Tibial artery (tissue), 4 donors: ENCODE measurements around the gene TPM1.

Experiments
- DNase-seq, 2 donors: peaks; one replicate each; pipeline ENCODE4 v3.0.0-alpha.2; 2019
- H3K27ac ChIP-seq, 2 donors: fragments of 200-600 bp; sonication (generic) in 1 of 2; 1 replicate in 1 of 2; 2 replicates in 1 of 2; pipeline ENCODE4 v1.5.1; 2018 to 2019; ENCODE audit warnings: mild to moderate bottlenecking in 1 of 2
- H3K27me3 ChIP-seq, 2 donors: fragments of 200-600 bp; sonication (generic) in 1 of 2; one replicate each; pipeline versions ENCODE4 v1.5.1 to v1.6.0; 2016 to 2019
- H3K36me3 ChIP-seq, 3 donors: fragments of 200-600 bp; sonication (generic) in 2 of 3; one replicate each; pipeline ENCODE4 v1.5.1; 2016 to 2019; ENCODE audit warnings: mild to moderate bottlenecking in 2 of 3
- H3K4me1 ChIP-seq, 4 donors: fragments of 200-600 bp; sonication (generic) in 2 of 4; 1 replicate in 3 of 4; 2 replicates in 1 of 4; pipeline ENCODE4 v1.5.1; 2016 to 2019
- H3K4me3 ChIP-seq, 2 donors: fragments of 200-600 bp; sonication (generic) in 1 of 2; 1 replicate in 1 of 2; 2 replicates in 1 of 2; pipeline ENCODE4 v1.5.1; 2018 to 2019; ENCODE audit warnings: mild to moderate bottlenecking in 2 of 2
- H3K9me3 ChIP-seq, 3 donors: fragments of 200-600 bp; sonication (generic) in 1 of 3; one replicate each; pipeline ENCODE4 v1.5.1; 2016 to 2019
- CTCF ChIP-seq, 2 experiments: fragments of 200-600 bp in 1 of 2; fragments of 450-650 bp in 1 of 2; IDR thresholded peaks; one replicate each; pipeline ENCODE4 v1.5.1; 2017 to 2019; ENCODE audit warnings: antibody characterized with exemption in 2 of 2, mild to moderate bottlenecking in 1 of 2, moderate library complexity in 1 of 2
- intact Hi-C: fragments of 100-400 bp; cut with DNase I; formaldehyde crosslinking; loops from one replicate; pipeline ENCODE4 v1.15.0; 2023; ENCODE audit warnings: low total_unique reads

The TPM1 gene

GRCh38 chr15:63083541-63083940, 41.0 kb downstream of the TPM1 start:
- TF ChIP-seq CTCF (IDR thresholded peaks at IDR 0.05) = no peak
- Histone ChIP-seq H3K27ac (no peak overlapping the region), H3K4me1 (no peaks in the 10 kb centered on the region)

GRCh38 chr15:63084806-63085205, 42.3 kb downstream of the TPM1 start:
- Histone ChIP-seq H3K4me3 (no peak overlapping the region), H3K27ac (no peak overlapping the region), H3K36me3 (no peaks in the 10 kb centered on the region), H3K27me3 (no peaks in the 10 kb centered on the region), H3K9me3 (no peaks in the 10 kb centered on the region), H3K4me1 (peaks cover 0 to 10% (median 3%) of the 10 kb centered on the region in 4 donors)
- intact Hi-C loops = no loop called here
- no peak for TF ChIP-seq CTCF (IDR thresholded peaks at IDR 0.05)
- no peak for DNase-seq

More at GRCh38 chr15:63083541-63083940, 41.0 kb downstream of the TPM1 start:
- no peaks in the 10 kb centered on the region for H3K27me3 ChIP-seq
- intact Hi-C loops = no loop called here
- H3K36me3 ChIP-seq = no peaks in the 10 kb centered on the region
- no peak overlapping the region for H3K4me3 ChIP-seq
- H3K9me3 ChIP-seq = no peaks in the 10 kb centered on the region
- no peak for DNase-seq

GRCh38 chr15:63085289-63085688, 42.7 kb downstream of the TPM1 start:
- Histone ChIP-seq H3K27ac (no peak overlapping the region), H3K9me3 (no peaks in the 10 kb centered on the region), H3K4me1 (peaks cover 0 to 10% (median 3%) of the 10 kb centered on the region in 4 donors), H3K36me3 (no peaks in the 10 kb centered on the region), H3K4me3 (no peak overlapping the region), H3K27me3 (no peaks in the 10 kb centered on the region)
- TF ChIP-seq CTCF (IDR thresholded peaks at IDR 0.05) = no peak
- intact Hi-C loops = no loop called here
- no peak for DNase-seq

GRCh38 chr15:63086271-63086670, 43.7 kb downstream of the TPM1 start:
- Histone ChIP-seq H3K27me3 (no peaks in the 10 kb centered on the region), H3K4me1 (peaks cover 0 to 10% (median 3%) of the 10 kb centered on the region in 4 donors), H3K36me3 (no peaks in the 10 kb centered on the region), H3K9me3 (no peaks in the 10 kb centered on the region), H3K27ac (no peak overlapping the region), H3K4me3 (no peak overlapping the region)
- no peak for DNase-seq
- intact Hi-C loops = no loop called here
- no peak for TF ChIP-seq CTCF (IDR thresholded peaks at IDR 0.05)

GRCh38 chr15:63086947-63087346, 44.4 kb downstream of the TPM1 start:
- DNase-seq = no peak
- H3K4me1 ChIP-seq = peaks cover 0 to 10% (median 3%) of the 10 kb centered on the region in 4 donors
- no peak overlapping the region for H3K4me3 ChIP-seq
- H3K36me3 ChIP-seq = no peaks in the 10 kb centered on the region
- no peaks in the 10 kb centered on the region for H3K9me3 ChIP-seq
- no peak overlapping the region for H3K27ac ChIP-seq
- TF ChIP-seq CTCF (IDR thresholded peaks at IDR 0.05) = no peak
- intact Hi-C loops = no loop called here
- no peaks in the 10 kb centered on the region for H3K27me3 ChIP-seq
